HepG2 (cell line): ENCODE measurements around the gene ARID1A. TPM values are rescaled to one million over a fixed set of nuclear protein-coding genes. Genes with fewer than 3 reads are reported as not detected.

Experiments
- ATAC-seq: fragments of 200-7000 bp; cut with Tn5 transposase; 3 replicates; pipeline ENCODE4 v1.9.1; 2020; ENCODE audit warnings: mild to moderate bottlenecking, moderate library complexity
- BruUV-seq: library from RNA; stranded (reverse); fragments of 400-500 nt; replicated peaks from 2 replicates; lab custom pipeline; 2021; lab: Mats Ljungman, UMichigan
- CTCF ChIA-PET: fragments of 300-600 bp; formaldehyde crosslinking; extraction: SDS; loops from one replicate; lab custom pipeline; 2021; ENCODE audit warnings: low total read pairs, inconsistent platforms, low intra/inter-chr PET ratio; lab: Yijun Ruan, JAX
- POLR2A ChIA-PET: fragments of 350-600 bp; sonication (Branson Sonifier 250); formaldehyde crosslinking; loops from one replicate; lab custom pipeline; 2020; ENCODE audit warnings: antibody characterized with exemption, inconsistent platforms; lab: Yijun Ruan, JAX
- DNase-seq: peaks from one replicate; pipeline ENCODE4 v3.0.0-alpha.2; 2015; ENCODE audit warnings: low spot score
- FAIRE-seq: peaks from 3 replicates; lab custom pipeline; 2011; peaks lifted over from hg19 to GRCh38; lab: Jason Lieb, UNC
- H2AFZ ChIP-seq: one replicate; pipeline ENCODE4 v1.6.1; 2011; ENCODE audit warnings: low read length, inconsistent platforms
- H3K27ac ChIP-seq: fragments of 300-600 bp; 3 replicates; pipeline ENCODE4 v1.8.0; 2011; ENCODE audit warnings: mixed run types, mild to moderate bottlenecking, mixed read lengths, low read length, inconsistent platforms; ENCODE audit not compliant: insufficient read depth; ENCODE audit errors: extremely low read length
- H3K27me3 ChIP-seq, 2 experiments: fragments of 200-600 bp in 1 of 2; 2 replicates in 1 of 2; 3 replicates in 1 of 2; pipeline versions ENCODE4 v1.6.0 to v1.8.0; 2011; ENCODE audit warnings: low read length in 2 of 2, mild to moderate bottlenecking in 2 of 2, moderate library complexity in 2 of 2, inconsistent platforms in 1 of 2; ENCODE audit not compliant: insufficient read depth in 2 of 2, control insufficient read depth in 1 of 2
- H3K36me3 ChIP-seq, 2 experiments: fragments of 200-600 bp in 1 of 2; replicated peaks in 1 of 2; 2 replicates in 1 of 2; 3 replicates in 1 of 2; pipeline versions ENCODE4 v1.5.1 to v1.8.0; 2011; ENCODE audit warnings: low read length in 2 of 2, inconsistent platforms in 1 of 2; ENCODE audit not compliant: insufficient read depth in 2 of 2, control insufficient read depth in 1 of 2
- H3K4me1 ChIP-seq: 2 replicates; pipeline ENCODE4 v1.5.1; 2012; ENCODE audit warnings: low read length, inconsistent platforms; ENCODE audit not compliant: insufficient read depth
- H3K4me2 ChIP-seq: 2 replicates; pipeline ENCODE4 v1.6.0; 2011; ENCODE audit warnings: low read depth, low read length, inconsistent platforms
- H3K4me3 ChIP-seq, 3 experiments: fragments of 200-600 bp in 1 of 3; sonication (generic), shearing (Covaris generic) in 1 of 3; replicated peaks in 1 of 3; 2 replicates each; pipeline ENCODE4 v1.5.1; 2011 to 2016; ENCODE audit warnings: low read length in 3 of 3, inconsistent platforms in 2 of 3, low read depth in 2 of 3, mild to moderate bottlenecking in 2 of 3, control low read depth in 1 of 3, mixed read lengths in 1 of 3; ENCODE audit not compliant: insufficient read depth in 1 of 3
- H3K79me2 ChIP-seq: one replicate; pipeline ENCODE4 v1.6.1; 2011; ENCODE audit warnings: low read length, inconsistent platforms; ENCODE audit not compliant: insufficient read depth
- H3K9ac ChIP-seq: 2 replicates; pipeline ENCODE4 v1.6.0; 2011; ENCODE audit warnings: mild to moderate bottlenecking, low read depth, low read length, inconsistent platforms; ENCODE audit not compliant: insufficient read depth
- H3K9me3 ChIP-seq: 2 replicates; pipeline ENCODE4 v1.5.1; 2012; ENCODE audit warnings: mild to moderate bottlenecking, low read length
- H4K20me1 ChIP-seq: 2 replicates; pipeline ENCODE4 v1.6.0; 2011; ENCODE audit warnings: inconsistent platforms, mild to moderate bottlenecking, low read length, moderate library complexity; ENCODE audit not compliant: insufficient read depth
- FOSL1 ChIP-seq: sonication (generic); formaldehyde crosslinking; IDR thresholded peaks from 2 replicates; pipeline ENCODE4 v1.9.0; 2021; ENCODE audit warnings: missing genetic modification reagents, borderline replicate concordance
- FOXO4 ChIP-seq: sonication (generic); formaldehyde crosslinking; conservative IDR thresholded peaks from 2 replicates; pipeline ENCODE4 v1.8.1; 2023; ENCODE audit warnings: missing genetic modification reagents
- HNF4A ChIP-seq: sonication (generic); formaldehyde crosslinking; IDR thresholded peaks from 2 replicates; pipeline ENCODE4 v1.4.0; 2020; ENCODE audit warnings: missing genetic modification reagents
- KDM5B ChIP-seq: sonication (generic); formaldehyde crosslinking; IDR thresholded peaks from 2 replicates; pipeline ENCODE4 v1.4.0; 2020; ENCODE audit warnings: missing genetic modification reagents, mild to moderate bottlenecking, borderline replicate concordance
- UBTF ChIP-seq: sonication (generic); formaldehyde crosslinking; IDR thresholded peaks from 2 replicates; pipeline ENCODE4 v1.4.0; 2020; ENCODE audit warnings: mild to moderate bottlenecking, missing genetic modification reagents
- YEATS2 ChIP-seq: sonication (generic); formaldehyde crosslinking; IDR thresholded peaks from 2 replicates; pipeline ENCODE4 v1.4.0; 2020; ENCODE audit warnings: missing genetic modification reagents, borderline replicate concordance
- ZFP41 ChIP-seq: sonication (generic); formaldehyde crosslinking; IDR thresholded peaks from 2 replicates; pipeline ENCODE4 v1.4.0; 2020; ENCODE audit warnings: mild to moderate bottlenecking, missing genetic modification reagents, borderline replicate concordance
- ZNF256 ChIP-seq: sonication (generic); formaldehyde crosslinking; conservative IDR thresholded peaks from 2 replicates; pipeline ENCODE4 v1.4.0; 2020; ENCODE audit warnings: missing genetic modification reagents
- ZNF407 ChIP-seq: sonication (generic); formaldehyde crosslinking; IDR thresholded peaks from one replicate; pipeline ENCODE4 v1.5.1; 2020; ENCODE audit warnings: mild to moderate bottlenecking, missing genetic modification reagents; ENCODE audit errors: not compliant biosample characterization
- ZNF674 ChIP-seq: sonication (generic); formaldehyde crosslinking; IDR thresholded peaks from 2 replicates; pipeline ENCODE4 v1.5.0; 2020; ENCODE audit warnings: low read depth, mild to moderate bottlenecking, missing genetic modification reagents
- ZNF703 ChIP-seq: sonication (generic); formaldehyde crosslinking; IDR thresholded peaks from 2 replicates; pipeline ENCODE4 v1.5.1; 2020; ENCODE audit warnings: missing genetic modification reagents, mild to moderate bottlenecking, moderate library complexity, borderline replicate concordance
- WGBS: methylation state at CpG from one replicate; pipeline ENCODE4 v1.1.6; 2017; ENCODE audit warnings: low lambda C conversion rate; 5-methylcytosine and 5-hydroxymethylcytosine counted together
- in situ Hi-C: cut with HindIII; loops from 2 replicates; pipeline ENCODE4 v1.10.0; 2017; ENCODE audit warnings: low pct_unique_long_range_greater_than_20kb; ENCODE audit not compliant: extremely low pct_ligation_motif_present
- intact Hi-C: fragments of 100-400 bp; cut with micrococcal nuclease; formaldehyde crosslinking; loops from one replicate; pipeline ENCODE4 v1.10.0; 2022; ENCODE audit not compliant: unreplicated experiment
- polyA plus RNA-seq, 8 experiments: library from polyadenylated mRNA; depleted of rRNA in 3 of 8; stranded (reverse) in 7 of 8; unstranded in 1 of 8; fragments of >200 nt; fragmentation: Illumina TruSeq in 4 of 8; extraction: Trizol in 4 of 8; gene quantifications; 2 replicates each; pipeline versions ENCODE4 v1.2.1 to v1.2.3, GENCODE V29; 2011 to 2016; ENCODE audit warnings: low read depth in 4 of 8, missing spikeins in 1 of 8, mixed read lengths in 1 of 8; ENCODE audit not compliant: insufficient read depth in 1 of 8
- total RNA-seq, 5 experiments: library from RNA; depleted of rRNA; stranded (reverse); fragments of >200 nt; fragmentation: Illumina TruSeq; extraction: Trizol; gene quantifications; 2 replicates each; pipeline ENCODE4 v1.2.3, GENCODE V29; 2016; ENCODE audit warnings: low read depth in 1 of 5

The ARID1A gene
- total and polyA plus RNA-seq, 2 of the 13 experiments (the other 11 are each of a cell fraction or from before 2014, with no cell fraction given), result 11.9 to 15.9 TPM

GRCh38 chr1:26733392-26733791 lies 37.6 kb downstream of the ARID1A start (continued):
- no peak for TF ChIP-seq ZNF407 (CRISPR knock-in tag)

GRCh38 chr1:26733982-26734381 lies 38.2 kb downstream of the ARID1A start:
- DNase-seq, result no peak
- intact Hi-C loops, result no loop called here
- H3K79me2 ChIP-seq, result peaks cover 12% of the 10 kb centered on the region
- ATAC-seq, result no peak
- H3K36me3 ChIP-seq, result peaks cover 36 to 76% of the 10 kb centered on the region in 2 experiments
- H3K9me3 ChIP-seq, result no peaks in the 10 kb centered on the region
- H3K27ac ChIP-seq, result no peak overlapping the region
- no peak overlapping the region for H3K4me3 ChIP-seq
- WGBS, result 73% methylated on average over 2 of the region's 2 CpGs
- H3K27me3 ChIP-seq, result no peaks in the 10 kb centered on the region
- no peak overlapping the region for H3K4me2 ChIP-seq
- BruUV-seq, result no TSS peak
- H3K4me1 ChIP-seq, result no peaks in the 10 kb centered on the region
- H2AFZ ChIP-seq, result no peak overlapping the region
- in situ Hi-C loops, result no loop called here
- no peak for FAIRE-seq
- ChIA-PET CTCF (no interaction called here), POLR2A (no interaction called here)
- no peaks in the 10 kb centered on the region; the same call in 1 of the 2 replicates for H4K20me1 ChIP-seq
- no peak overlapping the region for H3K9ac ChIP-seq
- TF ChIP-seq ZNF703 (CRISPR knock-in tag) (no peak), ZNF674 (no peak), YEATS2 (CRISPR knock-in tag) (no peak), ZNF256 (CRISPR knock-in tag) (no peak), ZFP41 (CRISPR knock-in tag) (no peak), KDM5B (no peak), FOSL1 (CRISPR knock-in tag) (no peak), HNF4A (CRISPR knock-in tag) (no peak), UBTF (CRISPR knock-in tag) (no peak), FOXO4 (no peak)
